ENCODE results near the gene FMN2. TPM values are rescaled to one million over a fixed set of nuclear protein-coding genes. Genes with fewer than 3 reads are reported as not detected.

Gene FMN2
- total RNA-seq, 1 donor from 2014 or later, result 1.7 TPM

- Mint-ChIP-seq H3K36me3 (peaks cover 5% of the 10 kb centered on the region), H3K9me3 (no peaks in the 10 kb centered on the region), H3K4me1 (peaks cover 41% of the 10 kb centered on the region), H3K4me3 (peak overlapping the region; percentile 88), H3K27ac (no peak overlapping the region), H3K27me3 (ENCODE audit: insufficient read depth, low read depth) (peaks cover 2% of the 10 kb centered on the region)
- Histone ChIP-seq H3K36me3 (no peaks in the 10 kb centered on the region), H3K4me2 (peak overlapping the region; percentile 98), H3K4me1 (peaks cover 20% of the 10 kb centered on the region), H2AFZ (replicated peaks) (peak overlapping the region; percentile 99), H3K9ac (no peak overlapping the region), H4K20me1 (ENCODE audit: low read depth) (peaks cover 16% of the 10 kb centered on the region), H3K79me2 (ENCODE audit: low read depth) (no peaks in the 10 kb centered on the region), H3K27ac (no peak overlapping the region), H3K9me3 (ENCODE audit: low read depth) (no peaks in the 10 kb centered on the region), H3K27me3 (peaks cover 63% of the 10 kb centered on the region), H3K4me3 (peak overlapping the region; percentile 94), H3F3A (ENCODE audit: low read depth) (peaks cover 17% of the 10 kb centered on the region)
- DNase-seq (ENCODE audit: low spot score), result peak; percentile 64
- TF ChIP-seq, protein P1, sequence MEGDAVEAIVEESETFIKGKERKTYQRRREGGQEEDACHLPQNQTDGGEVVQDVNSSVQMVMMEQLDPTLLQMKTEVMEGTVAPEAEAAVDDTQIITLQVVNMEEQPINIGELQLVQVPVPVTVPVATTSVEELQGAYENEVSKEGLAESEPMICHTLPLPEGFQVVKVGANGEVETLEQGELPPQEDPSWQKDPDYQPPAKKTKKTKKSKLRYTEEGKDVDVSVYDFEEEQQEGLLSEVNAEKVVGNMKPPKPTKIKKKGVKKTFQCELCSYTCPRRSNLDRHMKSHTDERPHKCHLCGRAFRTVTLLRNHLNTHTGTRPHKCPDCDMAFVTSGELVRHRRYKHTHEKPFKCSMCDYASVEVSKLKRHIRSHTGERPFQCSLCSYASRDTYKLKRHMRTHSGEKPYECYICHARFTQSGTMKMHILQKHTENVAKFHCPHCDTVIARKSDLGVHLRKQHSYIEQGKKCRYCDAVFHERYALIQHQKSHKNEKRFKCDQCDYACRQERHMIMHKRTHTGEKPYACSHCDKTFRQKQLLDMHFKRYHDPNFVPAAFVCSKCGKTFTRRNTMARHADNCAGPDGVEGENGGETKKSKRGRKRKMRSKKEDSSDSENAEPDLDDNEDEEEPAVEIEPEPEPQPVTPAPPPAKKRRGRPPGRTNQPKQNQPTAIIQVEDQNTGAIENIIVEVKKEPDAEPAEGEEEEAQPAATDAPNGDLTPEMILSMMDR (IDR thresholded peaks at IDR 0.05), result no peak
- TF ChIP-seq EZH2phosphoT487 (IDR thresholded peaks at IDR 0.05), result no peak
- peak; percentile 44 for TF ChIP-seq EZH2 (IDR thresholded peaks at IDR 0.05)
Observed at GRCh38 chr1:240093120-240093961, 1.7 kb downstream of the FMN2 start.

GRCh38 chr1:240094041-240094722 lies 2.5 kb downstream of the FMN2 start:
- Histone ChIP-seq H3F3A (ENCODE audit: low read depth) (peaks cover 17% of the 10 kb centered on the region), H3K4me3 (peak overlapping the region; percentile 94), H3K4me2 (peak overlapping the region; percentile 98), H2AFZ (replicated peaks) (no peak overlapping the region), H3K9ac (no peak overlapping the region), H3K79me2 (ENCODE audit: low read depth) (no peaks in the 10 kb centered on the region), H3K27me3 (peaks cover 58% of the 10 kb centered on the region), H3K9me3 (ENCODE audit: low read depth) (no peaks in the 10 kb centered on the region), H3K4me1 (peaks cover 20% of the 10 kb centered on the region), H3K36me3 (no peaks in the 10 kb centered on the region), H3K27ac (no peak overlapping the region), H4K20me1 (ENCODE audit: low read depth) (peaks cover 16% of the 10 kb centered on the region)
- H3K9me3 Mint-ChIP-seq, result no peaks in the 10 kb centered on the region
- H3K27me3 Mint-ChIP-seq (ENCODE audit: insufficient read depth, low read depth), result peaks cover 2% of the 10 kb centered on the region
- H3K4me1 Mint-ChIP-seq, result peaks cover 39% of the 10 kb centered on the region
- peaks cover 8% of the 10 kb centered on the region for H3K36me3 Mint-ChIP-seq
- H3K4me3 Mint-ChIP-seq, result peak overlapping the region; percentile 88
- TF ChIP-seq EZH2phosphoT487 (IDR thresholded peaks at IDR 0.05) (no peak), EZH2 (IDR thresholded peaks at IDR 0.05) (no peak)
- TF ChIP-seq, protein P1 (IDR thresholded peaks at IDR 0.05), result no peak
- H3K27ac Mint-ChIP-seq, result no peak overlapping the region
- DNase-seq (ENCODE audit: low spot score), result no peak

- Mint-ChIP-seq H3K9me3 (no peaks in the 10 kb centered on the region), H3K27ac (no peak overlapping the region), H3K4me1 (peaks cover 31% of the 10 kb centered on the region), H3K27me3 (ENCODE audit: insufficient read depth, low read depth) (peaks cover 2% of the 10 kb centered on the region), H3K4me3 (no peak overlapping the region), H3K36me3 (peaks cover 11% of the 10 kb centered on the region)
- Histone ChIP-seq H3K27me3 (peaks cover 30% of the 10 kb centered on the region), H3K27ac (no peak overlapping the region), H3K36me3 (no peaks in the 10 kb centered on the region), H2AFZ (replicated peaks) (no peak overlapping the region), H3F3A (ENCODE audit: low read depth) (peaks cover 7% of the 10 kb centered on the region), H3K9ac (no peak overlapping the region), H4K20me1 (ENCODE audit: low read depth) (peaks cover 16% of the 10 kb centered on the region), H3K4me2 (no peak overlapping the region), H3K4me1 (peaks cover 8% of the 10 kb centered on the region), H3K79me2 (ENCODE audit: low read depth) (no peaks in the 10 kb centered on the region), H3K9me3 (ENCODE audit: low read depth) (no peaks in the 10 kb centered on the region), H3K4me3 (no peak overlapping the region)
- no peak for DNase-seq (ENCODE audit: low spot score)
- TF ChIP-seq EZH2phosphoT487 (IDR thresholded peaks at IDR 0.05), result no peak
- TF ChIP-seq, protein P1 (IDR thresholded peaks at IDR 0.05), result no peak
- TF ChIP-seq EZH2 (IDR thresholded peaks at IDR 0.05), result no peak
Observed at GRCh38 chr1:240096974-240097373, 5.3 kb downstream of the FMN2 start.
